Panc1 (cell line): Measurements from ENCODE around the gene STX12. TPM values are rescaled to one million over a fixed set of nuclear protein-coding genes. Genes with fewer than 3 reads are reported as not detected.

Experiments
- ATAC-seq: fragments of 200-7000 bp; cut with Tn5 transposase; 2 replicates; pipeline ENCODE4 v1.9.1; 2020; ENCODE audit warnings: mild to moderate bottlenecking, moderate library complexity
- BruUV-seq: library from RNA; stranded (reverse); fragments of 400-500 nt; replicated peaks from 2 replicates; lab custom pipeline; 2021; lab: Mats Ljungman, UMichigan
- CTCF ChIA-PET: fragments of 300-600 bp; sonication (Branson Sonifier 250); formaldehyde crosslinking; loops from one replicate; lab custom pipeline; 2022; ENCODE audit warnings: antibody characterized with exemption; lab: Charles Lee
- POLR2A ChIA-PET: fragments of 300-600 bp; sonication (Branson Sonifier 250); formaldehyde crosslinking; loops from one replicate; lab custom pipeline; 2022; ENCODE audit warnings: antibody characterized with exemption; lab: Charles Lee
- DNase-seq: peaks from one replicate; pipeline ENCODE4 v3.0.0-alpha.2; 2010; ENCODE audit warnings: low read depth, low spot score
- H3K27ac ChIP-seq: 2 replicates; pipeline ENCODE4 v1.5.1; 2011; ENCODE audit warnings: mild to moderate bottlenecking, low read length, inconsistent platforms
- H3K27me3 ChIP-seq: fragments of 200-500 bp; sonication (Bioruptor generic); 2 replicates; pipeline ENCODE4 v1.6.0; 2014; ENCODE audit warnings: low read length, inconsistent platforms; ENCODE audit not compliant: control insufficient read depth, insufficient read depth
- H3K36me3 ChIP-seq: fragments of 200-500 bp; sonication (Bioruptor generic); 2 replicates; pipeline ENCODE4 v1.5.1; 2014; ENCODE audit warnings: inconsistent platforms, mild to moderate bottlenecking, low read length, moderate library complexity; ENCODE audit not compliant: control insufficient read depth, insufficient read depth
- H3K4me1 ChIP-seq: 2 replicates; pipeline ENCODE4 v1.5.1; 2011; ENCODE audit warnings: inconsistent platforms, mild to moderate bottlenecking, low read length, moderate library complexity; ENCODE audit not compliant: control insufficient read depth, insufficient read depth
- H3K4me3 ChIP-seq, 2 experiments: 2 replicates each; pipeline ENCODE4 v1.5.1; 2011 to 2012; ENCODE audit warnings: low read depth in 2 of 2, low read length in 2 of 2, mild to moderate bottlenecking in 2 of 2, inconsistent platforms in 1 of 2, moderate library complexity in 1 of 2
- H3K9me3 ChIP-seq: fragments of 200-500 bp; sonication (Bioruptor generic); 2 replicates; pipeline ENCODE4 v1.5.1; 2014; ENCODE audit warnings: low read depth, mild to moderate bottlenecking, inconsistent platforms, low read length, moderate library complexity; ENCODE audit not compliant: control insufficient read depth, insufficient read depth
- POLR2AphosphoS5 ChIP-seq: IDR thresholded peaks from 2 replicates; pipeline ENCODE4 v1.6.1; 2012; ENCODE audit warnings: mild to moderate bottlenecking, low read depth, low read length, moderate library complexity
- SIN3A ChIP-seq: IDR thresholded peaks from 2 replicates; pipeline ENCODE4 v1.6.1; 2012; ENCODE audit warnings: low read depth, mild to moderate bottlenecking, low read length, moderate library complexity, borderline replicate concordance; ENCODE audit not compliant: insufficient read depth
- TCF7L2 ChIP-seq: IDR thresholded peaks from 2 replicates; pipeline ENCODE4 v1.6.1; 2011; ENCODE audit warnings: mild to moderate bottlenecking, low read depth, low read length, inconsistent platforms
- in situ Hi-C: cut with HindIII; loops from 2 replicates; pipeline ENCODE4 v1.10.0; 2016; ENCODE audit warnings: low sequenced_read_pairs, low pct_unique_long_range_greater_than_20kb
- intact Hi-C: fragments of 100-400 bp; cut with micrococcal nuclease; formaldehyde crosslinking; loops from one replicate; pipeline ENCODE4 v1.10.0; 2022; ENCODE audit not compliant: unreplicated experiment
- total RNA-seq: library from RNA; stranded (reverse); gene quantifications from one replicate; pipeline ENCODE4 v1.2.1, GENCODE V29; 2021; ENCODE audit not compliant: unreplicated experiment
- TF ChIP-seq, protein P1 (sequence below), 2 experiments: IDR thresholded peaks; 2 replicates each; pipeline ENCODE4 v1.6.1; 2011 to 2012; ENCODE audit warnings: low read depth in 2 of 2, control low read depth in 1 of 2, low read length in 1 of 2, mild to moderate bottlenecking in 1 of 2, moderate library complexity in 1 of 2; ENCODE audit not compliant: insufficient read depth in 1 of 2
- TF ChIP-seq, protein P2 (sequence below): fragments of 450-650 bp; IDR thresholded peaks from 2 replicates; pipeline ENCODE4 v1.5.1; 2017; ENCODE audit warnings: mild to moderate bottlenecking

Gene STX12
- total RNA-seq, 1 experiment from 2014 or later: 25.3 TPM

DNA sequence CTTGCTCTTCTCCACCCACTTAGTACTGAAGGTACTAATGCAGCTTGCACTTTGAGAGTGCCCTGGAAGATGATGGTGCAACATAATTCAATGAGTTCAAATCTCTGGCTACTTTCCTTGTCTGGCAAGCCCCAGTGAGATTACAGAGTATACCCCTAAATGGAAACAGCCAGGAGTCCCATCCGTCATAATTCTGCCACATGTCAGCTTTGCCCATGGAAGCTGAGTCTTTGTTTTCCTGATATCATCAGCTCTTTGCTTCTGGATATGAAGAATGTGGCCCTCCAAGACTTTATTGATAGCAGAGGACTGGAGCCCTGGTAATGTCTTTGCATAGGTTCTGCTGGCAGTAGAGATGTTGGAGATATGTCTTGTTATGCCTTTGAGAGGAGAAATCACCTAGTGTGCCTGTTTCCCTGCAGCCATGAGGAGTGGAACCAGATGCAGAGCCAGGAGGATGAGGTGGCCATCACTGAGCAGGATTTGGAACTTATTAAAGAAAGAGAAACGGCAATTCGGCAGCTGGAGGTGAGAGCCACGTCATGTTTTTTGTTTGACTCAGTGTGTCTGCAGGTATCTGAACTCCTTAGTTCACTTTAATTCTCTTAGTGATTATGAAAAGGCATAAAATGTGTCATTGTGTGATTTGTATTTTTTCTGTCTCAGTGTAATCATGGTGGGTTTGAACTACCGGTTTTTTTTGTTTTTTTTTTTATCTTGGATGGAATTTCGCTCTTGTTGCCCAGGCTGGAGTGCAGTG lies 38.9 kb downstream of the STX12 start:
- no TSS peak for BruUV-seq
- ATAC-seq (no peak), DNase-seq (no peak)
- ChIA-PET POLR2A (interaction anchor here (0.6 kb wide), 1 partner anchor 23 kb away, joined by 4 read pairs; no protein-coding TSS in a partner anchor), CTCF (no interaction called here)
- TF ChIP-seq TCF7L2 (no peak), POLR2AphosphoS5 (no peak), SIN3A (no peak)
- TF ChIP-seq, protein P1, sequence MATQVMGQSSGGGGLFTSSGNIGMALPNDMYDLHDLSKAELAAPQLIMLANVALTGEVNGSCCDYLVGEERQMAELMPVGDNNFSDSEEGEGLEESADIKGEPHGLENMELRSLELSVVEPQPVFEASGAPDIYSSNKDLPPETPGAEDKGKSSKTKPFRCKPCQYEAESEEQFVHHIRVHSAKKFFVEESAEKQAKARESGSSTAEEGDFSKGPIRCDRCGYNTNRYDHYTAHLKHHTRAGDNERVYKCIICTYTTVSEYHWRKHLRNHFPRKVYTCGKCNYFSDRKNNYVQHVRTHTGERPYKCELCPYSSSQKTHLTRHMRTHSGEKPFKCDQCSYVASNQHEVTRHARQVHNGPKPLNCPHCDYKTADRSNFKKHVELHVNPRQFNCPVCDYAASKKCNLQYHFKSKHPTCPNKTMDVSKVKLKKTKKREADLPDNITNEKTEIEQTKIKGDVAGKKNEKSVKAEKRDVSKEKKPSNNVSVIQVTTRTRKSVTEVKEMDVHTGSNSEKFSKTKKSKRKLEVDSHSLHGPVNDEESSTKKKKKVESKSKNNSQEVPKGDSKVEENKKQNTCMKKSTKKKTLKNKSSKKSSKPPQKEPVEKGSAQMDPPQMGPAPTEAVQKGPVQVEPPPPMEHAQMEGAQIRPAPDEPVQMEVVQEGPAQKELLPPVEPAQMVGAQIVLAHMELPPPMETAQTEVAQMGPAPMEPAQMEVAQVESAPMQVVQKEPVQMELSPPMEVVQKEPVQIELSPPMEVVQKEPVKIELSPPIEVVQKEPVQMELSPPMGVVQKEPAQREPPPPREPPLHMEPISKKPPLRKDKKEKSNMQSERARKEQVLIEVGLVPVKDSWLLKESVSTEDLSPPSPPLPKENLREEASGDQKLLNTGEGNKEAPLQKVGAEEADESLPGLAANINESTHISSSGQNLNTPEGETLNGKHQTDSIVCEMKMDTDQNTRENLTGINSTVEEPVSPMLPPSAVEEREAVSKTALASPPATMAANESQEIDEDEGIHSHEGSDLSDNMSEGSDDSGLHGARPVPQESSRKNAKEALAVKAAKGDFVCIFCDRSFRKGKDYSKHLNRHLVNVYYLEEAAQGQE (IDR thresholded peaks at IDR 0.05; ENCODE audit: insufficient read depth in 1 of 2, low read depth in 2 of 2, low read length in 1 of 2): no peak
- TF ChIP-seq, protein P2, sequence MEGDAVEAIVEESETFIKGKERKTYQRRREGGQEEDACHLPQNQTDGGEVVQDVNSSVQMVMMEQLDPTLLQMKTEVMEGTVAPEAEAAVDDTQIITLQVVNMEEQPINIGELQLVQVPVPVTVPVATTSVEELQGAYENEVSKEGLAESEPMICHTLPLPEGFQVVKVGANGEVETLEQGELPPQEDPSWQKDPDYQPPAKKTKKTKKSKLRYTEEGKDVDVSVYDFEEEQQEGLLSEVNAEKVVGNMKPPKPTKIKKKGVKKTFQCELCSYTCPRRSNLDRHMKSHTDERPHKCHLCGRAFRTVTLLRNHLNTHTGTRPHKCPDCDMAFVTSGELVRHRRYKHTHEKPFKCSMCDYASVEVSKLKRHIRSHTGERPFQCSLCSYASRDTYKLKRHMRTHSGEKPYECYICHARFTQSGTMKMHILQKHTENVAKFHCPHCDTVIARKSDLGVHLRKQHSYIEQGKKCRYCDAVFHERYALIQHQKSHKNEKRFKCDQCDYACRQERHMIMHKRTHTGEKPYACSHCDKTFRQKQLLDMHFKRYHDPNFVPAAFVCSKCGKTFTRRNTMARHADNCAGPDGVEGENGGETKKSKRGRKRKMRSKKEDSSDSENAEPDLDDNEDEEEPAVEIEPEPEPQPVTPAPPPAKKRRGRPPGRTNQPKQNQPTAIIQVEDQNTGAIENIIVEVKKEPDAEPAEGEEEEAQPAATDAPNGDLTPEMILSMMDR: no peak
- Histone ChIP-seq H3K27me3 (no peaks in the 10 kb centered on the region), H3K36me3 (no peaks in the 10 kb centered on the region), H3K9me3 (no peaks in the 10 kb centered on the region), H3K4me3 (no peak overlapping the region), H3K4me1 (no peaks in the 10 kb centered on the region), H3K27ac (no peak overlapping the region)
- in situ Hi-C loops: no loop called here
- intact Hi-C loops: no loop called here

DNA sequence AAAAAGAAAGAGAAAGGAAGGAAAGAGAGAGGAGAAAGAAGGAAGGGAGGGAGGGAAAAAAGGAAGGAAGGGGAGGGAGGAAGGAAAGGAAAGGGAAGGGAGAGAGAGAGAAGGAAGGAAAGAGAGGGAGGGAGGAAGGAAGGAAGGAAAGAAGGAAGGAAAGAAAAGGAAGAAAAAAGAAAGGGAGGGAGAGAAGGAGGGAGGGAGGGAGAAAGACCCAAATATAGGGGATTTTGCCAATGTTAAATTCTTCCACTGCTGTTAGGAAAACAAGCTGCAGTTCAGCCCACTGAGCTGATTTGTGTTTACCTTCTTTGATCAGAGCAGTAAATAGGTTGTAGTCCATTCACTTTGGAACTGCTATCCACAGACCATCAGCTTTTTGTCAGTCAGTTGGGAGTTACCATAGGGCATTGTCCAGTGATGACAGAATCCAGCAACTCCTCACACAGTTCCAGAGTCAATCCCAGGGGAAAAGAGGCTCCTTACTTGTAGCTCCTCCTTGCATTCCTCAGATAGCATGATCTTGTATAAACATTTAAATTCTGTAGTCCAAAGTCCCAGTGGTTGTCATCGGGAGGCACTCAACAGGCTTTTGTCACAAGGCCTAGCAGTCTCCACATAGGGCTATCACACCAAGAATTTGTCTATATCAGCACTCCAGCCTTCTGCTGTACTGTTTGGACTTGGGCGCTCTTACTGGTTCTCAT lies 44.1 kb downstream of the STX12 start:
- intact Hi-C loops: no loop called here
- in situ Hi-C loops: no loop called here
- H3K27ac ChIP-seq: no peak overlapping the region
- H3K27me3 ChIP-seq: no peaks in the 10 kb centered on the region
- H3K36me3 ChIP-seq: peaks cover 6% of the 10 kb centered on the region; the same call in 1 of the 2 replicates
- TF ChIP-seq, protein P1 (IDR thresholded peaks at IDR 0.05; ENCODE audit: insufficient read depth in 1 of 2, low read depth in 2 of 2, low read length in 1 of 2): no peak
- TF ChIP-seq, protein P2: no peak
- no peak for TF ChIP-seq SIN3A
- TF ChIP-seq TCF7L2: no peak
- TF ChIP-seq POLR2AphosphoS5: no peak
- DNase-seq (no peak), ATAC-seq (peak; percentile 38; the same call in 1 of the 2 replicates)
- H3K9me3 ChIP-seq: no peaks in the 10 kb centered on the region
- BruUV-seq: no TSS peak
- CTCF ChIA-PET: interaction anchor here (0.7 kb wide), 1 partner anchor 77 kb away, joined by 4 read pairs; no protein-coding TSS in a partner anchor
- H3K4me3 ChIP-seq: no peak overlapping the region
- no peaks in the 10 kb centered on the region for H3K4me1 ChIP-seq
- POLR2A ChIA-PET: interaction anchor here (0.6 kb wide), 1 partner anchor 298 kb away, joined by 3 read pairs; no protein-coding TSS in a partner anchor
